AG10803 (cell line): ENCODE data around the gene CIP2A.

ENCODE experiments used
- DNase-seq: peaks from one replicate; pipeline ENCODE4 v3.0.0; 2010; ENCODE audit warnings: low read depth
- H3K4me3 ChIP-seq: 2 replicates; pipeline ENCODE4 v1.5.1; 2011; ENCODE audit warnings: mild to moderate bottlenecking, low read length, control low read depth
- TF ChIP-seq, protein P1 (sequence below): conservative IDR thresholded peaks from 2 replicates; pipeline ENCODE4 v1.5.1; 2011; ENCODE audit warnings: mild to moderate bottlenecking, low read length, control low read depth, inconsistent platforms

CIP2A gene

DNA sequence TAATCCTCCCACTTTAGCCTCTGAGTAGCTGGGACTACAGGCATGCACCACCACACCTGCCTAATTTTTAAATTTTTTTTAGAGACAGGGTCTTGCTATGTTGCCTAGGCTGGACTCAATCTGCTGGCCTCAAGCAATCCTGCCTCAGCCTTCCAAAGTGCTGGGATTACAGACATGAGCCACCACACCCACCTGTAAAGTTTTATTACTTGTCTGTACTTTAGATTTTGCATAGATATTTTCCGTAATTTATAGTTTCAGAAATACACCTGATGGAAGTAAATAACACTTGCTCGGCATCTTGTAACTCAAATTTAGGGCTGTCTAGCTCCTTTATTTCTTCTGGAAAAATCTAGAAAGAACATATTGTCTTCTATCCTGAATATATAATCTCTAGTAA is 6.1 kb upstream of the CIP2A start:
- TF ChIP-seq, protein P1, sequence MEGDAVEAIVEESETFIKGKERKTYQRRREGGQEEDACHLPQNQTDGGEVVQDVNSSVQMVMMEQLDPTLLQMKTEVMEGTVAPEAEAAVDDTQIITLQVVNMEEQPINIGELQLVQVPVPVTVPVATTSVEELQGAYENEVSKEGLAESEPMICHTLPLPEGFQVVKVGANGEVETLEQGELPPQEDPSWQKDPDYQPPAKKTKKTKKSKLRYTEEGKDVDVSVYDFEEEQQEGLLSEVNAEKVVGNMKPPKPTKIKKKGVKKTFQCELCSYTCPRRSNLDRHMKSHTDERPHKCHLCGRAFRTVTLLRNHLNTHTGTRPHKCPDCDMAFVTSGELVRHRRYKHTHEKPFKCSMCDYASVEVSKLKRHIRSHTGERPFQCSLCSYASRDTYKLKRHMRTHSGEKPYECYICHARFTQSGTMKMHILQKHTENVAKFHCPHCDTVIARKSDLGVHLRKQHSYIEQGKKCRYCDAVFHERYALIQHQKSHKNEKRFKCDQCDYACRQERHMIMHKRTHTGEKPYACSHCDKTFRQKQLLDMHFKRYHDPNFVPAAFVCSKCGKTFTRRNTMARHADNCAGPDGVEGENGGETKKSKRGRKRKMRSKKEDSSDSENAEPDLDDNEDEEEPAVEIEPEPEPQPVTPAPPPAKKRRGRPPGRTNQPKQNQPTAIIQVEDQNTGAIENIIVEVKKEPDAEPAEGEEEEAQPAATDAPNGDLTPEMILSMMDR, result no peak
- no peak overlapping the region for H3K4me3 ChIP-seq
- no peak for DNase-seq

DNA sequence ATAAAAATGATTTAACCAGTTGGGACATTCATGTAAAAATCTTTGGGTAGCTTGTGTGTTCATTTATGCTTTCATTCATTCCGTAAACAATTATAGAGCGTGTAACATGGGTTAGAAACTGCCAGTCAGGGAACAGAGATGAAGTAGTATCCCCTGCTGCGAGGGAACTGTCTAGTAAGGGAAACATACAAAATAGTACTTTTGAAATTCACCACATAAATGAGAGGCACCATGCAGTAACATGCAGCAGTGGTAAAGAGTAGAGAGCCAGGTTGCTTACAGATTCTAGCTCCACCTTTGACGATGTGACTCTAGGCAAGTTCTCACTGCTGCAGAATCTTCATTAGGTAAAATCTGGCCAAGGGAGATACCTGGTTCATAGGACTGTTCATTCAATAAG is 1.2 kb upstream of the CIP2A start:
- TF ChIP-seq, protein P1, result no peak
- no peak for DNase-seq

DNA sequence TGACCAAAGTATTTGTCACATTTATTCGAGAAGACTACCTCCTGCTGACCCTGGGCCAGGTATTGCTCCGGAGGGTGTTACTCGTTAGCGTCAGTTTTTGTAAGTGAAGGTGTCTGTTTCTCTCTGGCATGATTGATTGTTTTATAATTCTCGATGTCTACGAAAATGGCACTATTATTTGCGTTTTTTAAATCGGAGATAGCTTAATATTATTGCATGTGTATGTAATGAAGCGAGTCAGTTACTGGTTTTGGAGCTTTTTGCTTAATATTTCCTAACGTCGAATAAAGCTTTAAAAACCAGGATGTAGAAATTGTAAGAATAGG is 723 bp upstream of the CIP2A start:
- H3K4me3 ChIP-seq, result peak overlapping the region; percentile 98
- TF ChIP-seq, protein P1, result peak; percentile 16; the same call in 1 of the 2 replicates
- no peak for DNase-seq

More for the DNA sequence above, 1.2 kb upstream of the CIP2A start:
- H3K4me3 ChIP-seq, result peak overlapping the region; percentile 98

DNA sequence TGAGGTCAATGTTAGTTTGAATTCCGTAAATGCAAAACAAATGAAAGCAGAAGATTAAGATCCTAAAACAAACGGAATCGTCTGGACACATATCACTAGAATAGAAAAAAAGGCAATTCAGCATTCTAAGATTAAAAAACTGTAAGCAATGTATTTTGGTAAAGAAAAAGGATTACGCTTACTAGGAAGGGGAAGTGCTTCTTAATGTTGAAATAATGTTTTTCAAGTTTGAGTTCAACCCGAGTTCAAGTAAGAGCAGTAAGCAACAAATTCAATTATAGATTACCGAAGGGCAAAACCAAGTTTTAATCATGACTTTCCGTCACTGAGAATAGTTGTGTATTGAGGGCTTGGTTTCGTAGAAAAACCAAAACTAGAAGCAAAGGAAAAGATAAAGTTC is 637 bp downstream of the CIP2A start:
- TF ChIP-seq, protein P1, result no peak
- no peak for DNase-seq
- peak overlapping the region; percentile 98 for H3K4me3 ChIP-seq

DNA sequence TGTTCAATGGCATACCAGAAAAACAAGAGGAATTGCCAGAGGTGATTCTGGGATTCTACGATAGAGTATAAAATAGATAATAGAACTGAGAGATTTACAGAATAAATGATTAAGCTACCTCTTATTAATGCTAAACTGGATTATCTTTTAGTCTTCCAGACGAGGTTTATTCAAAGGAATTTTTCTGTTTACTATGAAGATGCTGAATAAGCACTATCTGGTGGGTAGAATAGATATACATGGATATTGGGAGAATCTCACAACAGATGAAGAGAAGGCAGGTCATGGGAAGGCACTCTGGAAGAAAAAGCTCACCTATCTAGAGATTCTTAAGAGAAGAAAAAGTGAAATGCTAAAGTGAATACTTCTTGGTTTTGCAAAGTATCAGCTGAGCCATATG is 11.2 kb downstream of the CIP2A start:
- TF ChIP-seq, protein P1, result no peak
- H3K4me3 ChIP-seq, result no peak overlapping the region
- DNase-seq, result no peak

DNA sequence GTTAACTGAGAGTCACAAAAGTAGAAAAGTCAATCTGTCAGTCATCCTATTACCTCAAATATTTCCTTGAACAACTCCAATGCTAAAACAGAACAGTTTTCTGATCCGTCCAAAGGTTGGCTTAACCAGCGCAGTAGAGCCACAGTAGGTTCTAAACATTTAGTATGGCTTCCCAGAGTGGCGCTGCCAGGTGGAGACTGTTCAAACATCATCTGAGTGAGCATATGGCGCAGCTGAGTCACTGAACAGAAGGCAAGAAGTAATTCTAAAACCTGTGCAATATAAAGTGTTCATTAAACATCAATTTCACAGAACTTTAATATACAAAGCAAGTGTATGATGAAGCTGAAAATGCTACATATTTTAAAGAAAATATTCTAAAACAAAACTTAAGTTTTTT is 19.9 kb downstream of the CIP2A start:
- no peak for DNase-seq
- TF ChIP-seq, protein P1, result no peak
- no peak overlapping the region for H3K4me3 ChIP-seq

DNA sequence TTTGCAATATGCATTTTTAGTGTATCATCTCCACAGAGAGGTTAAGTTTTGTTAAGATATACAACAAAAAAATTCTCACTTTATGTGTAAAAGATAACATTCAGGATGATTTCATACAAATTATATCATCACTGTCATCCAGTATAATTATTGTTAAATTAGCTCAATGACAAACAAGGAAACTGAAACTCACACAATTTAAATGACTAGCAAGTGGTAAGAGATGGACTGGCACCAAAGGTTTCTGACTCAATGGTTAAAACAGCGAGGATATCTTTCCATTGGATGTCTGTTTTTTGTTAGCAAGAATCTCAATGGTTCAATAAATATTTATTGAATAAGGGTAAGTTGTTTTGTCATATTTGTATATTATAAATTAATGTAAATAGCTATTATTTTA is 22.6 kb downstream of the CIP2A start:
- H3K4me3 ChIP-seq, result no peak overlapping the region
- TF ChIP-seq, protein P1, result no peak
- no peak for DNase-seq
